ENCODE data around the gene THAP8. TPM values are rescaled to one million over a fixed set of nuclear protein-coding genes. Genes with fewer than 3 reads are reported as not detected.

The THAP8 gene
- total and polyA plus RNA-seq, 2 of the 4 experiments (the other 2 are of a cell fraction): 1.8 to 5.9 TPM

GRCh38 chr19:35996777-35997176 lies 57.3 kb downstream of the THAP8 start:
- no peak overlapping the region for H2BK5ac ChIP-seq (ENCODE audit: low read depth, low read length, poor library complexity, severe bottlenecking)
- POLR2A ChIA-PET (ENCODE audit: unreplicated experiment): no interaction called here
- H2AK5ac ChIP-seq (ENCODE audit: low read depth, low read length): no peak overlapping the region
- no peak overlapping the region for H3K18ac ChIP-seq (ENCODE audit: low read depth, low read length)
- dilution Hi-C loops (cut with HindIII; ENCODE audit: low sequenced_read_pairs, unreplicated experiment): no loop called here
- peaks cover 2% of the 10 kb centered on the region; the same call in 1 of the 2 replicates for H3K4me1 ChIP-seq (ENCODE audit: control insufficient read depth, insufficient read depth, low read length)
- BruUV-seq (replicated peaks): no TSS peak
- no peaks in the 10 kb centered on the region for H3K9me3 ChIP-seq (ENCODE audit: control insufficient read depth, insufficient read depth, low read length)
- no peaks in the 10 kb centered on the region for H3K27me3 ChIP-seq (ENCODE audit: control insufficient read depth, insufficient read depth, low read length)
- DNase-seq (no peak), ATAC-seq (ENCODE audit: low read depth) (no peak)
- peaks cover 20 to 52% of the 10 kb centered on the region in 2 experiments for H3K79me1 ChIP-seq (ENCODE audit: low read depth in 1 of 2, low read length in 2 of 2)
- no peak overlapping the region for H4K91ac ChIP-seq (ENCODE audit: insufficient read depth, low read depth, low read length)
- in situ Hi-C loops (cut with MboI; ENCODE audit: low sequenced_read_pairs): no loop called here
- 93% methylated on average over 3 of the region's 8 CpGs; no CpG with 5 or more reads in 1 of the 2 experiments for WGBS, 2 experiments (ENCODE audit: extremely low coverage in 2 of 2, insufficient read length in 1 of 2)
- no peak overlapping the region for H2AFZ ChIP-seq (replicated peaks; ENCODE audit: low read length, poor library complexity)
- no peak overlapping the region for H3K23ac ChIP-seq (ENCODE audit: low read depth, low read length)
- H2AK9ac ChIP-seq (replicated peaks; ENCODE audit: low read depth, low read length, poor library complexity): no peak overlapping the region
- intact Hi-C loops (cut with micrococcal nuclease): no loop called here
- H3K4me3 ChIP-seq (ENCODE audit: insufficient read depth, low read depth, low read length): no peak overlapping the region
- no peak for TF ChIP-seq RCOR1 (IDR thresholded peaks at IDR 0.05; ENCODE audit: insufficient replicate concordance, low read length)
- no peak overlapping the region for H4K8ac ChIP-seq (ENCODE audit: low read depth in 2 of 2, low read length in 2 of 2)
- CTCF ChIA-PET: no interaction called here
- no peak overlapping the region for H3K56ac ChIP-seq (ENCODE audit: extremely low read depth, insufficient read depth, low read length)
- peaks cover 19% of the 10 kb centered on the region; the same call in 1 of the 2 replicates for H4K20me1 ChIP-seq (ENCODE audit: insufficient read depth, low read length)
- H3K14ac ChIP-seq (replicated peaks; ENCODE audit: low read depth, low read length): no peak overlapping the region
- H3K36me3 ChIP-seq (ENCODE audit: control insufficient read depth, insufficient read depth, low read length): peaks cover 9% of the 10 kb centered on the region
- no peak overlapping the region for H3K27ac ChIP-seq (ENCODE audit: insufficient read depth, low read length)
- H4K5ac ChIP-seq (ENCODE audit: low read depth, low read length): no peak overlapping the region
- no peak overlapping the region for H3K9ac ChIP-seq (ENCODE audit: low read depth, low read length)
- H2BK15ac ChIP-seq (ENCODE audit: low read depth, low read length): no peak overlapping the region
- H3K9me1 ChIP-seq (ENCODE audit: insufficient read depth, low read length): no peaks in the 10 kb centered on the region; the same call in 1 of the 2 replicates
- no peak overlapping the region for H3K4ac ChIP-seq (ENCODE audit: low read depth, low read length)
- H3K4me2 ChIP-seq (ENCODE audit: low read depth, low read length): no peak overlapping the region; the same call in 1 of the 2 replicates
- H2BK120ac ChIP-seq (ENCODE audit: low read depth, low read length): no peak overlapping the region
- H2BK20ac ChIP-seq (ENCODE audit: low read depth, low read length): no peak overlapping the region
